ENCODE data around the gene ZNF319. TPM values are rescaled to one million over a fixed set of nuclear protein-coding genes. Genes with fewer than 3 reads are reported as not detected.

ZNF319 gene
- total and polyA plus RNA-seq, 2 experiments from 2014 or later, result 1.7 to 10.0 TPM

GRCh38 chr16:58037365-58038057, 37.0 kb upstream of the ZNF319 start (continued):
- TF ChIP-seq CTCF (conservative IDR thresholded peaks at IDR 0.05; ENCODE audit: low read depth in 2 of 2), result no peak
- no peak for TF ChIP-seq REST (IDR thresholded peaks at IDR 0.05; ENCODE audit: unreplicated experiment)
- no peak for TF ChIP-seq EZH2 (IDR thresholded peaks at IDR 0.05; ENCODE audit: low read depth, unreplicated experiment)
- TF ChIP-seq ETS1 (IDR thresholded peaks at IDR 0.05), result no peak
- TF ChIP-seq JUNB (IDR thresholded peaks at IDR 0.05; ENCODE audit: unreplicated experiment), result no peak

GRCh38 chr16:58036943-58037342, 36.5 kb upstream of the ZNF319 start:
- Histone ChIP-seq H2AFZ (no peak overlapping the region), H3K27ac (ENCODE audit: low read depth) (no peak overlapping the region), H3K27me3 (ENCODE audit: insufficient read depth) (no peaks in the 10 kb centered on the region), H3K9me2 (ENCODE audit: insufficient read depth) (no peaks in the 10 kb centered on the region), H3K79me2 (replicated peaks; ENCODE audit: insufficient read depth) (0 out of 2 replicates have a peak, but pooled peaks cover 9% of the 10 kb centered on the region), H3K4me2 (no peak overlapping the region), H3F3A (replicated peaks; ENCODE audit: low read depth) (0 out of 2 replicates have a peak, but pooled peaks cover 2% of the 10 kb centered on the region), H3K4me1 (ENCODE audit: insufficient read depth) (peaks cover 3% of the 10 kb centered on the region), H4K20me1 (replicated peaks; ENCODE audit: insufficient read depth) (no peaks in the 10 kb centered on the region; the same call in 1 of the 2 replicates), H3K4me3 (no peak overlapping the region), H3K36me3 (ENCODE audit: insufficient read depth) (no peaks in the 10 kb centered on the region; the same call in 1 of the 2 replicates)
- TF ChIP-seq NANOG (IDR thresholded peaks at IDR 0.05; ENCODE audit: borderline replicate concordance) (no peak), ZNF331 (CRISPR knock-in tag; IDR thresholded peaks at IDR 0.05; ENCODE audit: low read depth) (no peak), CREB1 (CRISPR knock-in tag; IDR thresholded peaks at IDR 0.05; ENCODE audit: low read depth) (no peak)
- Mint-ChIP-seq H3K9me3 (peaks cover 4% of the 10 kb centered on the region; the same call in 1 of the 3 replicates), H3K36me3 (ENCODE audit: low read depth) (peaks cover 31% of the 10 kb centered on the region), H3K27me3 (ENCODE audit: insufficient read depth, low read depth, poor library complexity) (peaks cover 5% of the 10 kb centered on the region), H3K27ac (no peak overlapping the region), H3K4me1 (peaks cover 11% of the 10 kb centered on the region), H3K4me3 (no peak overlapping the region)
- DNase-seq (ENCODE audit: low spot score), result no peak
- ATAC-seq, result no peak
